Measurements from ENCODE around the gene P2RY11.

Gene P2RY11

DNA sequence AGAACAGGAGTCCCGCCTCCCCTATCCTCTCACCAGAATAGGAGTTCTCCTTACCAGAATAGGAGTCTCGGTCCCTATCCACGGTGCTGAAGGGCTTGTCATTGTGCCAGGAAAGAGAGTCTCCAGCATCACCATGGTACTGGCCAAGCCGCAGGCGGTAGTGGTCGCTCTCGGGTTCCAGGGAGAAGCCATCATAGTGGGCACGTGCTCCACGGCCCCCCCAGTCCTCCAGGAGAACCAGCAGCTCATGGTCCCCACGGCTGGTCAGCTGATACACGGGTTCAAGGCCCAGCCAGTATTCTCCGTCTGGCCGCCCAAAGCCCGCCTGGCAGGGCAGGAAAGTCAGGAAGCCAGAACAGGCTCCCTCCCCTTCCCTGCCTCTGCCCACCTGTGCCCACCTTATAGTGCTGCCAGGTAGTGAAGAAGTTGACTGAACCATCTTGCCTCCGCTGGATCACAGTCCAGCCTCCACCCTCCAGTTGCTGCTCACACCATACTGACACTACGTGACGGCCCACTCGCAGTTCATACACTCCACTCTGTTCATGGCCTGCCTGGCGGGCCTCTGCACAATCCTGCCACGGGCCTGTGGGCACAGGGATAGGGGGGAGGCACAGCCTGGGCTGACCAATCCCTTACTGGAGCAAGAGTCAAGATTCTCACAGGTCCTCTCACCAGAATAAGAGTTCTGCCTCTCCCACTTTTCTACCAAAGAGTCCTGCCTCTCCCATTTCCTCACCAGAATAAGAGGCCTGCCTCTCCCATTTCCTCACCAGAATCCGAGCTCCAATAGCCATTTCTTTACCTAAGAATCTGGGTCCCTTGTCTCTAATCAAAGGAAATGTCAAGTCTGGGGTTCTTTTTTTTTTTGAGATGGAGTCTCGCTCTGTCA is 18.0 kb upstream of the P2RY11 start:
- DNase-seq: no peak

DNA sequence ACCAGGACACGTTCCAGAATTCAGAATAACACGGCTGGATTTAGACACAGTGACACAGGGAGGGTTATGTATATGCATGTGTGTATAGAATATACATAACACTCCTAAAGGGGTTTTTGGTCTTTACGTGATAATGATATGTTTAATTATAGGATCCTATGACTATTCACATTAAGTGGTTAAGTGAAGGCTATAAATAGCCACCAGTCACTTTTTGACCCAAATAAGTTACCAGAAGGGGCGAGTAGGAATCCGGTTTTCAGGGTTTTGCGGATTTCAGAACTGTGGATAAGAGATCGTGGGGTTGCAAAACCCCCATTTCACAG is 15.9 kb upstream of the P2RY11 start:
- DNase-seq: no peak

DNA sequence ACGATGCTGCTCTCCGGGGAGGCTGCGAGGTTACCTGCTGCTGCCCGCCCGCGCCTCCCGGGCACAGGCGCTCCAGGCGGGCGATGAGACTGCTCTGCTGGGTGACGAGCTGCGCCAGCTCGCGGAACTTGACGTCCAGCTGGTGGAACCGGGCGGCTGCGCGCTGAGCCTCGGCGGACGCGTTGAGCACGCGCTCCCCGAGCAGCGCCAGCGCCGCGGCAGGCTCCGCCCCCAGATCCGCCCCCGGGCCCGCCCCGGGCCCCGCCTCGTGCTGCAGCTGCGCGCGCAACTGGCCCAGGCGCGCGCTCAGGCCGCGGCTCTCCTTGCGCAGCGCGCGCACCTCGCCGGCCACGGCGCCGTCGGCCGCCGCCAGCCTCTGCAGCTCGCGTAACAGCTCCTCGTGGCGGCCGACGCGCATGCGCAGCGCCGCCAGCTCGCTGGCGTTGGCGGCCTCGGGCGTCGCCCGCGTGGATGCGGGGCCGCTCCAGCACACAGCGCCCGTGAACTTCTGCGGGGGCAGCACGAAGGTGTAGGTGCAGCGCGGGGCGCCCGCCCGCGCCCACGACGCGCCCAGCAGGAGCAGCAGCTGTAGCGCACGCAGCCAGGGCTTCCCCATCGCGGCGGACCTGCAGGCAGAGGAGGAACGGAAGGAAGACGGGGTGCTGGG is 15.4 kb upstream of the P2RY11 start:
- peak; percentile 95 for DNase-seq

- no peak for DNase-seq
These were observed 14.9 kb upstream of the P2RY11 start for GRCh38 chr19:10096615-10096963.

GRCh38 chr19:10100163-10100785 is 11.2 kb upstream of the P2RY11 start:
- no peak for DNase-seq

DNA sequence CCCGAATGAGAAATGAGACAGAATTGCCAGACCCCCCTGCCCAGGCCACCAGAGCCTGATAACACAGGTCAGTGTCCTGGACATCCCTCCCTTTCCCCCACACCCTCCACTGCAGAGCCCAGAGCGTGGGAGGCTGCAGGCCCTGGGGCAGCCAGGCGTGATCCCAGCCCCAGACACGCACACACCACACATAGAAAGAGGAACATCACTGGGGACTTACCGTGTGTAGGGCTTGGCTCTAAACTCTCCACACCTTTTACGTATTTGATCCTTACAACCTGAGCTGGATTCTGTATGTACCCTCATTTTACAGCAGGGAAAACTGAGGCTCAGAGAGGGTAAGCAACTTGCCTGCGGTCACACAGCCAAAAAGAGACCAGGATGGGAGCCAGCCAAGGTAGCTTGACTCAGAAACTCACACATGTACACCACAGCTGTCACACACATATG is 8.7 kb upstream of the P2RY11 start:
- no peak for DNase-seq

GRCh38 chr19:10104130-10104513 is 7.4 kb upstream of the P2RY11 start:
- no peak for DNase-seq

DNA sequence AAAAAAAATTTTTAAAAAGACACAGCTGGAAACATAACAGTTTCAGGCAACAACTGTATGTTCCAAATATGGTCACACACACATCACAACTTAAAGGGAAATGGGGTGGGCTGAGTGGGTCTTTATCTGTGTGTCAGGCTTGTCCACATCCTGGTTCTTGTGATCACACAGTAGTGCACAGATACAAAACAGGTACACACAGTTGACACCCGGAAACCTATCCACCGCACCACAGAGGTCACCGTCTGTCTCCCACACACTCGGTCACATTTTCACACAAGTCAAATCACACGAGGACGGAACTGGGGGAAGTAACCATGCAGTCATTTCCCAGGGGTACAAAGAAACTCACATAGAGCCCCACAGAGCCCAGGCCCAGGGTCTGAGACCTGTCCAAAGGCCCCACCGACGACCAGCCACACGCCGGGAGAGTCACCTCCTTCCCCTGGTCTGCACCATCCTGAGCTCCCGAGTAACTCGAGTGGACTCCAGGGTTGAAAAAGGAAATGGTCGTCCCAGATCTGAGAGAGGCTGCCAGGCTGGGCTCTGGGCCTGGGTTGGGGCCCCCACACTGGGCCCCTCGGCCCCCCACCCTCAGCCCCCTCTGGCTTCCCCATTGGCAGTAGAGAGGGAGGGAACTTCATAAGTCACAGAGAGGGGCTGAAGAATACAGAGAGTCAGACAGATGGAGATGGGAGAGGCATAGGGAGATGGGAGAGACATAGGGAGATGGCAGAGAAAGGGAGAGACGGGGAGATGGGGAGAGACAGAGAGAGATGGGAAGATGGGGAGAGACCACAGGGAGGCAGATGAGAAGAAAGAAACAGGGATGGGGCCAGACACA is 6.6 kb upstream of the P2RY11 start:
- DNase-seq: no peak

DNA sequence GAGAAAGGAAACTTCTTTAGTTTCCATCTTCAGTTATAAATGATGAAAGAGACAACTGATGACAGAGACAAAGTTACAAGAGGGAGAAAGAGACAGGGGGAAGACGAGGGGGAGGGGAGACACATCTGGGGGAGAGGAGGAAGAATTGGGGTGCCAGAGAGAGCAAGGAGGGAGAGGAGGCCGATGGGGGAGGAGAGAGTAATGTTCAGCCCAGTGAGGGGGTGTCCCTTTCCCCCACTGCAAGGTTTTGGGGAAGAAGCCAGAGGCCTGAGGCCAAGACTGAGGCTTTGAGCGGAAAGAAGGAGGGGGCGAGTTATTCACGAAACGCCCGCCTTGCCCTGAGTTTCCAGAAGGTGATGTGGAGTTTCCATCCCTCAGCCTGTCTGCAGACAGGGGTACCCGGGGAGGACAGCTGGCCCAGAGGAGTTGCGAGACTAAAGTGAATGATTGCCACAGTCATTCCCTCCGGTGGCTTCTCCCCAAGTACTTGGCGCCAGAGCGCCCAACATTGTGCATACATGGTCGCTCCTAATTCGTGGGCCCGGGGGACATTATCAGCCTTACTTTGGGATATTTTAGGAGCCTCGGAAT is 5.9 kb upstream of the P2RY11 start:
- DNase-seq: no peak

- DNase-seq: peak; percentile 98
These were observed 5.2 kb upstream of the P2RY11 start, which contains the start of gene PPAN for GRCh38 chr19:10106100-10106936. Gene PPAN, plus strand, starts transcription at chr19:10106362. Its CDS starts 33 bp downstream, at chr19:10106395.

DNA sequence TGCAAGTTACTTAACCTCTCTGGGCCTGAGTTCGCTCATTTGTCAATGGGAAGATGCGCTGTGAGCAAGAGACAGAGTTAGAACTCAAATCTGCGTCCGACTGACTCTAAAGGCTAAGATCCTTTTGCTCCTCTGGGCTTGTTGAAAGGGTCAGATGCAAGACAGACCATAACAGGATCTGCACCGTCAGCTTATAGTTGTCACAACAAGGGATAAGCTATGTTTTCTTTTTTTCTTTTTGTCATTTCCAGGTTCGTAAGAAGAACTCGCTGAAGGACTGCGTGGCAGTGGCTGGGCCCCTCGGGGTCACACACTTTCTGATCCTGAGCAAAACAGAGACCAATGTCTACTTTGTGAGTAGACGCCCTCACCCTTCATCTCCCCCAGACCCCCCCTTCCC is 4.2 kb upstream of the P2RY11 start:
- no peak for DNase-seq

- DNase-seq: no peak
These were observed 3.6 kb upstream of the P2RY11 start for GRCh38 chr19:10107817-10108367.

GRCh38 chr19:10109528-10109927 is 2.0 kb upstream of the P2RY11 start:
- no peak for DNase-seq

GRCh38 chr19:10110076-10110971 is 1.2 kb upstream of the P2RY11 start:
- DNase-seq: no peak

DNA sequence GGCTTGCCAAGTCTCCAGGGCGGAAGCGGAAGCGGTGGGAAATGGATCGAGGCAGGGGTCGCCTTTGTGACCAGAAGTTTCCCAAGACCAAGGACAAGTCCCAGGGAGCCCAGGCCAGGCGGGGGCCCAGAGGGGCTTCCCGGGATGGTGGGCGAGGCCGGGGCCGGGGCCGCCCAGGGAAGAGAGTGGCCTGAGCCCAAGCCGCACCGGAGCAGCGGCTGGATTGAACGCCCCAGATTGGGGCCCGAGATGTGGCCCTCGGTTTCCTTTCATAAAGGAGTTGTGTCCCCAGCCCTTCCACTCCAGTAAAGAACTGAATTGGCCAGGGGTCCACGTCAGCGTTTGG is 548 bp upstream of the P2RY11 start:
- no peak for DNase-seq

DNA sequence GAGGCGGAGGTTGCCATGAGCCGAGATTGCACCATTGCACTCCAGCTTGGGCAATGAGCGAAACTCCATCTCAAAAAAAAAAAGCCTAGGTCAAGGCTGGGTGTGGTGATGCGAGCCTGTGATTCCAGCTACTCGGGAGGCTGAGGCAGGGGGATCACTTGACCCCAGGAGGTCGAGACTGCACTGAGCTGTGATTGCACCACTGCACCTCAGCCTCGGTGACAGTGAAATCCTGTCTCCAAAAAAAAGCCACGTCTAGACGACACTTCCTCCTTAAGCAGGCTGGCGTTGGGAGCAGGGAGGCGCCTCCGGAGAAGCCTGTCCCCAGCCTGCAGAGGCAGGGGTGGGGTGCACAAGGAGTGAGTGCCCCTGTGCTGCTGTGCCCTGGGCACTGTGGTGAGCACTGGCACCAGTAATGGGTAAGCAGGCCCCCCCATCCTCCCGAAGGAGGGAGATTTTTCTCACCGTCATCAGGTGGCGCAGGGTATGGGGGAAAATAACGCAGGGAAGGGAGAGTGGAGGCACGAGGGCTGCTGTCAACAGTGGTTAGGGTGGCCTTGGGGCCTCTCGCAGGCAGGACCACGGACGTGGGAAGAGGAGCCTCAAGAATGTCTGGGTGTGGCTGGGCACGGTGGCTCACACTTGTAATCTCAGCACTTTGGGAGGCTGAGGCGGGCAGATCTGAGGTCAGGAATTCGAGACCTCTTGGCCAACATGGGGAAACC is 706 bp downstream of the P2RY11 start:
- no peak for DNase-seq

DNA sequence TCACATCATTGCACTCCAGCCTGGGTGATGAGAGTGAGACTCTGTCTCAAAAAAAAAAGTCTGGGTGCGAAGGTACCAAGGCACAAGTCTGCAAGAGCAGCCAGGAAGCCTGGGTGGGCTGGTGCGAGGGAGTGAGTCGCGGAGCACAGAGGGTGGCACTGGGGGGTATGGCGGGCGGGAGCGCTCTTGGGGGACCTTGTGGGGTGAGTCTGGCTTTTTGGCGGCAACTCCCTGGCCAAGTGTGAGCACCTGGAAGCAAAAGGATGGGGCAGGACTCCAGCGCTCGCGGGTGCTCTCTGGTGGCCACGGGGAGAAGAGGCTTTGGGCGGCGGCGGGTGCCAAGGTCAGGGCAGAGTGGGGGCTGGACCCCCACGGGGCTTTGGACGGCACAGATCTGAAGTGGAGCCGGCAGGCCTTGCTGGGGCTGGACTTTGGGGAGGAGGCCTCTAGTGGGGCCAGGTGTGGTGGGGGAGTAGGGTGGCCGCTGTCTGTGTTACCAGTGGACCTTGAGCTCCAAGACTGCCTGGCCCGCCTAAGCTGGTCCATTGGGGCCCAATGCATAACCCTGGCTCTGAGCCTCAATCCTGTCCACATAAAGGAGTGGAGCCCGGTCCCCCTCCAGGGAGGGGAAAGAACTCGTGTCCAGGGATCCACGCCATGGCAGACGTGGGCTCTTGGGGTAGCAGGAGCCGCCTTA is 1.6 kb downstream of the P2RY11 start:
- DNase-seq: peak; percentile 14

DNA sequence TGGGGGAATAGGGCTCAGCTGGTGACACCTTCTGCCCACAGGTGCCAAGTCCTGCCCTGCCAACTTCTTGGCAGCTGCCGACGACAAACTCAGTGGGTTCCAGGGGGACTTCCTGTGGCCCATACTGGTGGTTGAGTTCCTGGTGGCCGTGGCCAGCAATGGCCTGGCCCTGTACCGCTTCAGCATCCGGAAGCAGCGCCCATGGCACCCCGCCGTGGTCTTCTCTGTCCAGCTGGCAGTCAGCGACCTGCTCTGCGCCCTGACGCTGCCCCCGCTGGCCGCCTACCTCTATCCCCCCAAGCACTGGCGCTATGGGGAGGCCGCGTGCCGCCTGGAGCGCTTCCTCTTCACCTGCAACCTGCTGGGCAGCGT is 2.1 kb downstream of the P2RY11 start:
- DNase-seq: no peak

Data from NCI-H1092 treated with DMSO at 0.1 percent for 48 hours (cell line).